ENCODE measurements around the gene ADSS2.

- TF ChIP-seq CTCF (tag by site-specific recombination; IDR thresholded peaks at IDR 0.05) (no peak), ZNF660 (tag by site-specific recombination; IDR thresholded peaks at IDR 0.05) (no peak), ZNF423 (tag by site-specific recombination; IDR thresholded peaks at IDR 0.05) (no peak), KLF10 (tag by site-specific recombination; IDR thresholded peaks at IDR 0.05) (no peak), GLI2 (tag by site-specific recombination; IDR thresholded peaks at IDR 0.05; ENCODE audit: borderline replicate concordance, low read depth) (peak; percentile 42; the same call in 1 of the 2 replicates), ZBTB8A (tag by site-specific recombination; IDR thresholded peaks at IDR 0.05) (no peak), ZNF433 (tag by site-specific recombination; IDR thresholded peaks at IDR 0.05; ENCODE audit: low read depth) (no peak), ZNF513 (tag by site-specific recombination; IDR thresholded peaks at IDR 0.05) (no peak), ZSCAN30 (tag by site-specific recombination; IDR thresholded peaks at IDR 0.05) (no peak), ZNF362 (tag by site-specific recombination; IDR thresholded peaks at IDR 0.05) (no peak), ZNF549 (tag by site-specific recombination; IDR thresholded peaks at IDR 0.05) (no peak), HOXA7 (CRISPR knock-in tag; IDR thresholded peaks at IDR 0.05; ENCODE audit: borderline replicate concordance) (no peak)
These were observed 4.7 kb downstream of the ADSS2 start for GRCh38 chr1:244447024-244447423.
